Activated naive CD4-positive, alpha-beta T cell treated with anti-CD3 and anti-CD28 coated beads, Interleukin-2, amount 50 U/mL, for 24 hours (primary cell): ENCODE results near the gene RNF113A.
"Not testable (repeated sequence)": the region's sequence is repeated elsewhere in the genome, so short reads cannot be mapped to it uniquely, and the experiment has no call there.

Experiments
- H3K27ac Mint-ChIP-seq: one replicate; pipeline ENCODE4 v1.8.0; 2021; ENCODE audit warnings: mild to moderate bottlenecking, mixed read lengths
- H3K27me3 Mint-ChIP-seq: one replicate; pipeline ENCODE4 v1.8.0; 2021; ENCODE audit warnings: mixed read lengths
- H3K36me3 Mint-ChIP-seq: one replicate; pipeline ENCODE4 v1.8.0; 2021; ENCODE audit warnings: mixed read lengths
- H3K4me1 Mint-ChIP-seq: one replicate; pipeline ENCODE4 v1.8.0; 2021; ENCODE audit warnings: mixed read lengths
- H3K4me3 Mint-ChIP-seq: one replicate; pipeline ENCODE4 v1.8.0; 2021; ENCODE audit warnings: mild to moderate bottlenecking, mixed read lengths
- H3K9me3 Mint-ChIP-seq: one replicate; pipeline ENCODE4 v1.8.0; 2021; ENCODE audit warnings: mixed read lengths

Gene RNF113A

GRCh38 chrX:119878740-119879139, 7.2 kb upstream of the RNF113A start:
- H3K36me3 Mint-ChIP-seq: no peaks in the 10 kb centered on the region
- no peak overlapping the region for H3K4me3 Mint-ChIP-seq
- H3K4me1 Mint-ChIP-seq: peaks cover 10% of the 10 kb centered on the region
- no peaks in the 10 kb centered on the region for H3K27me3 Mint-ChIP-seq
- H3K27ac Mint-ChIP-seq: no peak overlapping the region
- no peaks in the 10 kb centered on the region for H3K9me3 Mint-ChIP-seq

DNA sequence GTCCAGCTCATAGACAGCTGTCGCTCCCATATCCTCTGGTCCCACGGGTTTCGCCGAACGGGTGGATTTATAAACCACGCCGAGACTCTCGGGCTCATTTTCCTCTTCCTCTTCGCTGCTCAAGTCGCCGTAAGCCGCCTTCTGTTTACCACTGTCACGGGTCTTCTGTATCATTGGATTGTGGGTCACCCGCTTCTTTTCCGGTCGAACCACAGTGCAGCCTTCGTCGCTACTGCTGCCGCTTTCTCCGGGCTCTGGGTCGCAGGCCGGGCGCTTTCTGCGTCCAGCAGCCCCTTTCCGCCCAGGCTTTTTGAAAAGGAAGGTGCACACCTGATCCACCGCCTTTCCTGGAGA, 311 bp downstream of the RNF113A start:
- peak overlapping the region; percentile 99 for H3K4me3 Mint-ChIP-seq
- H3K4me1 Mint-ChIP-seq: peaks cover 6% of the 10 kb centered on the region
- H3K36me3 Mint-ChIP-seq: peaks cover 7% of the 10 kb centered on the region
- no peaks in the 10 kb centered on the region for H3K27me3 Mint-ChIP-seq
- peak overlapping the region; percentile 99 for H3K27ac Mint-ChIP-seq
- H3K9me3 Mint-ChIP-seq: no peaks in the 10 kb centered on the region

GRCh38 chrX:119870626-119871131, 854 bp downstream of the RNF113A start:
- Mint-ChIP-seq H3K27ac (peak overlapping the region; percentile 99), H3K27me3 (no peaks in the 10 kb centered on the region), H3K4me3 (peak overlapping the region; percentile 99)

GRCh38 chrX:119853444-119853843, 18.1 kb downstream of the RNF113A start:
- H3K4me3 Mint-ChIP-seq: peak overlapping the region; percentile 100
- no peaks in the 10 kb centered on the region for H3K9me3 Mint-ChIP-seq
- peaks cover 14% of the 10 kb centered on the region for H3K4me1 Mint-ChIP-seq
- no peaks in the 10 kb centered on the region for H3K27me3 Mint-ChIP-seq
- no peak overlapping the region for H3K27ac Mint-ChIP-seq
- H3K36me3 Mint-ChIP-seq: peaks cover 2% of the 10 kb centered on the region

More at GRCh38 chrX:119870626-119871131, 854 bp downstream of the RNF113A start:
- no peaks in the 10 kb centered on the region for H3K9me3 Mint-ChIP-seq
- peaks cover 6% of the 10 kb centered on the region for H3K4me1 Mint-ChIP-seq
- H3K36me3 Mint-ChIP-seq: peaks cover 7% of the 10 kb centered on the region

- Mint-ChIP-seq H3K4me1 (peaks cover 14% of the 10 kb centered on the region), H3K27ac (peak within 1 kb of the TSS; percentile 99)
These were observed 18.9 kb downstream of the RNF113A start, which contains the start of gene UPF3B for GRCh38 chrX:119852382-119853353. Gene UPF3B (minus strand): TSS chrX:119852963. CDS start chrX:119852928, 35 bp downstream.

DNA sequence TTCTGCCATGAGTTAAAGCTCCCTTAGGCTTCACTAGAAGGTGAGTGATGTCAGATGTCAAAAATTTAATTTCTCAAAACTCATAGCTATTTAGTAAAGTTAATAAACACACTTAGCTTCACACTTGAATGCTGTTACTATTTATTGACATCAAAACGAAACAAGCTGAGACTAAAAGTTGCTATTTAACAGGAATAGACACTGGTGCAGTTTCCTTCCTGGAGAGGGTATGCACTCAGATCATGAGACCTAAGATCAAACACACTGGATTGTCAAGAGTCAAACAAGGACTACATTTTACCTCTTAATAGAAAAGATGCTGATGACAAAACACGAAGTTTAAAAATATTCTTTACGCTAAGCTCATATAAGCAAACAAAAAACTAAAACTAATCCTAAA, 37.6 kb downstream of the RNF113A start:
- Mint-ChIP-seq H3K9me3 (no peaks in the 10 kb centered on the region), H3K4me3 (no peak overlapping the region), H3K27me3 (no peaks in the 10 kb centered on the region), H3K27ac (no peak overlapping the region), H3K36me3 (peaks cover 18% of the 10 kb centered on the region), H3K4me1 (no peaks in the 10 kb centered on the region)

More at GRCh38 chrX:119852382-119853353, 18.9 kb downstream of the RNF113A start, which contains the start of gene UPF3B:
- Mint-ChIP-seq H3K9me3 (no peaks in the 10 kb centered on the region), H3K36me3 (peaks cover 2% of the 10 kb centered on the region), H3K27me3 (no peaks in the 10 kb centered on the region), H3K4me3 (peak within 1 kb of the TSS; percentile 100)

DNA sequence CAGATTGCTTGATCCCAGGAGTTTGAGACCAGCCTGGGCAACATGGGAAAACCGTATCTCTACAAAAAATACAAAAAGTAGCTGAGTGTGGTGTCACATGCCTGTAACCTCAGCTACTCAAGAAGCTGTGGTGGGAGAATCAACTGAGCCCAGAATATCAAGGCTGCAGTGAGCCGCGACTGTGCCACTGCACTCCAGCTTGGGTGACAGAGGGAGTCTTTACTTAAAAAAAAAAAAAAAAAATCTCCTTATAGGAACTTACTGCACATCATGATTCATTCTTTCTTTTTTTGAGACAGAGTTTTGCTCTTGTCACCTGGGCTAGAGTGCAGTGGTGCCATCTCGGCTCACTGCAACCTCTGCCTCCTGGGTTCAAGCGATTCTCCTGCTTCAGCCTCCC, 43.1 kb downstream of the RNF113A start:
- peaks cover 5% of the 10 kb centered on the region for H3K36me3 Mint-ChIP-seq
- H3K9me3 Mint-ChIP-seq: no peaks in the 10 kb centered on the region
- H3K4me1 Mint-ChIP-seq: peaks cover 6% of the 10 kb centered on the region
- H3K27ac Mint-ChIP-seq: no peak overlapping the region
- H3K4me3 Mint-ChIP-seq: no peak overlapping the region
- H3K27me3 Mint-ChIP-seq: no peaks in the 10 kb centered on the region

- Mint-ChIP-seq H3K27ac (no peak overlapping the region), H3K27me3 (no peaks in the 10 kb centered on the region), H3K4me3 (no peak overlapping the region), H3K36me3 (peaks cover 6% of the 10 kb centered on the region), H3K9me3 (no peaks in the 10 kb centered on the region), H3K4me1 (peaks cover 20% of the 10 kb centered on the region)
These were observed 45.1 kb downstream of the RNF113A start for GRCh38 chrX:119826399-119826959.

GRCh38 chrX:119824221-119824620, 47.3 kb downstream of the RNF113A start:
- H3K27ac Mint-ChIP-seq: not testable (repeated sequence)

GRCh38 chrX:119821703-119822102, 49.8 kb downstream of the RNF113A start:
- H3K4me3 Mint-ChIP-seq: peak overlapping the region; percentile 49
- H3K27me3 Mint-ChIP-seq, H3K36me3 Mint-ChIP-seq, H3K9me3 Mint-ChIP-seq, H3K27ac Mint-ChIP-seq: not testable (repeated sequence)
- H3K4me1 Mint-ChIP-seq: peaks cover 19% of the 10 kb centered on the region

More at GRCh38 chrX:119824221-119824620, 47.3 kb downstream of the RNF113A start:
- peaks cover 21% of the 10 kb centered on the region for H3K4me1 Mint-ChIP-seq
- H3K36me3 Mint-ChIP-seq, H3K9me3 Mint-ChIP-seq, H3K4me3 Mint-ChIP-seq, H3K27me3 Mint-ChIP-seq: not testable (repeated sequence)
